Right hindlimb (tissue), 1 donor: ENCODE data around the gene KCNA5.

ENCODE experiments used
- DNase-seq: peaks from one replicate; pipeline ENCODE4 v3.0.0-alpha.2; 2018

The KCNA5 gene

GRCh38 chr12:5043589-5044419 lies at the start of gene KCNA5:
Gene KCNA5 (plus strand): TSS chr12:5043879. CDS start chr12:5044148, 269 bp downstream.
- DNase-seq = peak; percentile 77

DNA sequence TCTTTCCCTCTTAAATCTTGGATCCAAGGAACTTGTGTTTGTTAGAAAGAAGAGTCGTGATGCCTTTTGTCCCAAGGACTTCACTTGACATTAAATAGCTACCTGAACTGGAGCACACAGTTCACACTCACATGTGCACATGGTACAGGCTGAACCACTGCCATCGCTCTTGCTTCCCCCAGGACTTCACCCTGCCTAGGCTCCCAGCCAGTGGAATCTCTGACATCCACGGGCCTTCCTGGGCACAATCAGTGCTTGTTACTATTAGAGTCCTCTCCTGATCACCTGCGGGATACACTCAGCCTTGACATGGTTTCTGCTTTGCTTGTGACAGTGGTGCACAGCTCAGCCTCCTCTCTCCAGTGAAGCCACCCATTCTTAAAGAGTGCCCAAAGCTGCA lies 49.1 kb upstream of the KCNA5 start:
- DNase-seq = no peak

GRCh38 chr12:4996714-4997113 lies 47.0 kb upstream of the KCNA5 start:
- DNase-seq = no peak

GRCh38 chr12:4997939-4998338 lies 45.7 kb upstream of the KCNA5 start:
- DNase-seq = no peak

- no peak for DNase-seq
Measured at GRCh38 chr12:5000204-5000603, 43.5 kb upstream of the KCNA5 start.

- no peak for DNase-seq
Measured at GRCh38 chr12:5000658-5001385, 42.9 kb upstream of the KCNA5 start.

DNA sequence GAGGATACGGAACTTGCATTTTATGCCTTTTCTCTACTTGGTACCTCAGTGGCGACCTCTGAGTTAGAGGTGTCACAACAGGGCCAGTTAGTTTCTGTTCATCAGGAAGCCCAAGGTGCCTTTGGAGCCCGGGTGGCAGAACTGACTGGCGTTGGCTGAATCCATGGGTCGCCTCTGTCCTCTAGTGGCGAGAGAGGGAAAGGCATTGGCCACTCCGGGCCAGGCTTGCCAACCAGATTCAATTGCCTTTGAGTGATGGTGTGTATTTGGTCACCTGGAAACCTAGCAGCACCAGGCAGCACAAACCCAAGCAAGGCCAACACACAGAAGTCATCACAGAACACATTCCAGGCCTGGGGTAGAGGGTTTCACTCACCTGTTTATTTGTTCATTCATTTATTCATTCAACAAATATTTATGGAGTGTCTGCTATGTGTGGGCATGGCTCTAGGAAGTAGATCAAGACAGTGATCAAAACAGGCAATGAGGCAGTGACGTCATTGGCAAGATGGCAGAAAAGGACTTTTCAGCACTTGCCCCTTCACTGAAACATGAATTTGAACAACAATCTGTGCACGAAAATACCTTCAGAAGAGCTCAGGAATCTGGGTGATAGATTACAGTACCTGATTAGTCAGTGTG lies 40.5 kb upstream of the KCNA5 start:
- peak; percentile 69 for DNase-seq

DNA sequence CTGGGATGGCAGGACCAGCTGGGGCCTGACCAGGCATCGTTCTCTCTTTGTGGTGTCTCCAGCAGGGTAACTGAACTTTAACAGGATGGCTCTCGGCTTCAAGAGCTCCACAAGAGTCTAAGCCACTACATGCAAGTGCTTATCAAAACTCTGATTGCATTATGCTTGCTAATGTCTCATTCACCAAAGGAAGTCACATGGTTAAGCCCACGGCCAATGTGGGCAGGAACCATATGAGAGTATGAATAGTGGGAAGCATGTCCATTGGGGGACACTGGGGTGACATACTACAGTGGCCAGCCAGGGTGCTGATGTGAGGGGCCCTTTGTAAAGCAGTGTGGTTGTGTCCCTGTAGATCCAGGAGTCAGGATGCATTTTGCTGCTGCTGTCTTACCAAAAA lies 35.0 kb upstream of the KCNA5 start:
- no peak for DNase-seq

DNA sequence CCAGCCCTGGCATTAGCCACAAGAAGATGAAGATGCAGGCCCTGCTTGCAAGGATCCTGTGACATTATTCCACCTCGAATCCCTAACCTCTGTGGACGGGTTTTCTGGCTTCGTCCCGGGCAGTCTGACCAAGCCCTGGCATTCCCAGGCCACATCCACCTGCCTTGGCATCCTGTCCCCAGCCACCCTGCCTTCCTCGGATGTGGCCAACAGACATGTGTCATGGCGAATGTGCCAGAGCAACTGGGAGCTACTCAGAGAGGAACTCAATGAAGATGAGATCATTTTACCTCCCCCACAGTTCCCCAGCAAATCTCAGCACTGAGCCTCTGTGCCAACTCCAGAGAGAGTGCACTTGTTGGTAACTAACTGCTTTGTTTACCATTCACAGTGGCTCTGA lies 33.5 kb upstream of the KCNA5 start:
- no peak for DNase-seq

- no peak for DNase-seq
Measured at GRCh38 chr12:5012337-5012736, 31.3 kb upstream of the KCNA5 start.

DNA sequence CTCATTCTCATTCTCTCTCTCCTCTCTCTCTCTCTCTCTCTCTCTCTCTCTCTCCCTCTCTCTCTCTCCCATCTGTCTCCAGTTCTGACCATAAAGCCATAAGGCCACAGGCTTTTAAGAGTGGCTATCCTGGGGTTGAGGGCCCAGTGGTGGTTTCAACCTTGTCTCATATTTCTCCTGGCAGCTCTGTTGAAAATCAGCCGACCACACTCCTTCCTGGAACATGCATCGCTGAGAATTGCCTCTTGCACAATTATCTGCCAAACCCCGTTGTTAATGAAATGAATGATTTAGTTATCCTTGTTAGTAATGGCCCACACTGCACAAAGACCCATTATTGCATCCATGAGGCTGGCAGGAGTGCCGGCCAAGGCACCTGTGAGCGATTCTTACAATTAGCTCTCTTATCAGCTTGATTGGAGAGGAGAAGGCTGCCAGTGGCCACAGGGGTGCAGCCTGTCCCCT lies 30.4 kb upstream of the KCNA5 start:
- DNase-seq = no peak

GRCh38 chr12:5014269-5014668 lies 29.4 kb upstream of the KCNA5 start:
- DNase-seq = no peak

DNA sequence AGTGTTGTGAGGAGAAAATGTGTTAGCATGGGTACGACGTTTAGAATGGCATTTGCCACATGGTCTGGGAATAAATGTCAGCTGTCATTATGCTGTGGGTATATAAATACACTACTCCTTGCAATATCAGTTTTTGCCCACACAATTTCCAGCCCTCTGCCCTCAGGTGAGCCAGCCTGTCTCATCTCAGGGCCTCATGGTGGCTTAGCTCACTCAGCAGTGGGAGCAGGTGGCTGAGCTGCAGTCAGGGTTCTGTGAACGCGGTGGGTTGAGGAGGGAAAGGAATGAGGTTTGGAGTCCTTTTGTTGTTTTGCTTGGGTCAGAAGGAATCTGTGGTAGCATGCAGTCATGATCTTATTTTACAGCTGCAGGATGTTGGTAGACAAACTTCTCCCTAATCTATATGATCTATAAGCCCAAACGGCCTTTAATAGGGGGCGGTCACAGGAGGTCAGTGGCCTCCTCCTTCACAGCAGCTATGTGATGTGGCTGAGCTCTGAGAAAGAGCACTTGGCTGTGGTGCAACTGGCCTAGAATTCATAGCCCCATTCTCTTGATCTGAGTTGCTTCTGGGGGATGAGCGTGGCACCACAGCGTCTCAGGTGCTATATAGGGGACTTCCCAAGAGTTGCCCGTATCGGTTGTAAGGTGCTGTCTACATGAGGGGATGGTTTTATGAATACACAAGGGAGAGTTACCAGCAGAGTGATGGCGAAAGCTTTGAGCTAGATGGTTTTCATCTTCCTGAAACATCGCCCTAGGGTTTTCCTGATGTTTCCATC lies 27.8 kb upstream of the KCNA5 start:
- no peak for DNase-seq

GRCh38 chr12:5016526-5016925 lies 27.2 kb upstream of the KCNA5 start:
- DNase-seq = no peak

DNA sequence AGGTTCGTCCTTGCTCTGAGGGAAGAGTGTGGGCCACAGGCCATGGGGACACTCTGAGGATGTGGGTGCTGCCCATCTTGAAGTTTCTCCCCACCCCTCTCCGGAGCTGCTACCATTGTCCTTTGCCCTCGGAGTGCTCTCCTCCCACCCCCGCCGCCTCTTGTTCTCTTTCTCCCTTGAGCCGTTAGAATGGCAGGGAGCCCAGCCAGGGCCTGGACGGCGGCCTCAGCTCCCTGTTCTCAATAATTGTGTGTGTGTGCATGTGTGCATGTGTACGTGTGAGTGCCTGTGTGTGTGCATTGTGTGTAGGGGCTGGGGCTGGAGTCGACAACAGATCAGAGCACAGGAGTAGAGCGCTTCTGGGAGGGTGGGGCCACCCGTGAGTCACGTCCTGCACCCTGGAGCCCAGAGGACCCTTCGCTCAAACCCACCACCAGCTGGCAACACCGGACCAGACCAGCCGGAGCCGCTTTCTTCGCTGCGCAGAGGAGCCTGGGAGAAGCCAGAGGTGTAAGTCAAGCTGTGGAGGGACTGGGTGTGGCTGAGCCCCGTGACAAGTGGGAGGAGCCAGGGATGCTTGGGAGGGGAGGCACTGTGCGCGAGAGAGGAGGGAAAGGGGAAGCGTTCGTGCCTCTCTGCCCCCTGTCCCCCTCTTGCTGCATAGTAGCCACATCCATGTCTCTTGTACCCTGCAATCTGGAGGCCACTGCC lies 25.9 kb upstream of the KCNA5 start:
- peak; percentile 58 for DNase-seq

GRCh38 chr12:5018677-5019076 lies 25.0 kb upstream of the KCNA5 start:
- no peak for DNase-seq

DNA sequence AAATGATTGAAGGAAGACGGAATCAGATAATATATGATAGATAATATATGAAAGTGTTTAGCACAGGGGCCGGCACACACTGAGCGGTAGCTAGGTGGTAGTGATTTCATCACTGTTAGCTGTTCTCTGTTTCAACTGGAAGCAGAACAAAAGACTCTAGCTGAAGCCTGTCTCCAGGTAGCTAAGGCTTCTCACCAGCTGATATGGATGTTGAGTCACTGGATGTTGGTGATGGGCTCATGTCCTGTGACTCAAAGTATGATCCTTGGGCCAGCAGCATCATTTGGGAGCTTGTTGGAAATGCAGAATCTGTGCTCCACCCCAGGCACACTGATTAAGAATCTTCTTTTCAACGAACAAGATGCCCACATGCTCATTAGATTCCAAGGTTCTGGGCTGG lies 21.7 kb upstream of the KCNA5 start:
- DNase-seq = no peak

GRCh38 chr12:5022465-5023061 lies 21.1 kb upstream of the KCNA5 start:
- peak; percentile 60 for DNase-seq

- DNase-seq = no peak
Measured at GRCh38 chr12:5023842-5024241, 19.8 kb upstream of the KCNA5 start.

- DNase-seq = no peak
Measured at GRCh38 chr12:5026342-5026938, 17.2 kb upstream of the KCNA5 start.
